ENCODE results near the gene TMA7. TPM values are rescaled to one million over a fixed set of nuclear protein-coding genes. Genes with fewer than 3 reads are reported as not detected.

The TMA7 gene
- polyA plus RNA-seq, 1 donor from 2014 or later: 1,747 TPM

DNA sequence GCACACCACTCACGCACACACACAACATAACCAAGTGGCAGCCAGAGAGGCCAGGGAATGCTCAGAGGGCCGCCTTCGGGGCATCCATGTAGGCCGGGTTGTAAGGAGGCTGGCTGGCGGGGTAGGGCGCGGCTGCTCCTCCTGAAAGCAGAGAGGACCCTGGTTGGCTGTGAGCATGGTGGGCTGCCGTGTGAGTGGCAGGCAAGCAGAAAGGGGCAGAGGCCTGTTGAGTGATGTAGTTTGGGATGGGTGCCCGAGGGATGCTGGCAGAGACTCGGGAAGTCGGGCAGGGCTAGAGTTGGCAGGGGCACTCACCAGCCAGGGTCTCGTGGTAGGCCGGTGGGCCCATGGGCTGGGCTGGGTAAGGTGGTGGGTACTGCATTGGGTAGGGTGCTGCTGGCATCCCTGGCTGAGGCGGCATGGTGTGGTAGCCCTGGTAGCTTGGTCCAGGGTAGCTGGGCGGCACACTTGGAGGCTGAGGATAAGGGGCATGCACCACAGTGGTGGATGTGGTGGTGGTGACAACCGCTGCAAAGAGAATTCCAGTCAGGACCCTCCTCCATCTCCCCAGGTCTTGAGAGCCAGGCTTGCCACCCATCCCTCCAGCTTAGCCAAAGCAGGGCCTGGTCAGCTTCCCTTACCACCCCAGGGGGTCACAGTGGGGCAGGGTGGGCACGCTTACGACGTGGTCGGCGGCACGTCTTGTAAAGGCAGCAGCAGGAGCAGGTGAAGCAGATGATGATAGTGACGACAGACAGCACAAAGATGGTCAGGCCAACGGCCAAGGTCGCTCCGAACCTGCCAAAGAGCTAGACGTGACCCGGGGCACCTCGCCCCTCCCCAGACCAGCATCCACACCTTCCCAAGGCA is 29.2 kb downstream of the TMA7 start:
- no peak overlapping the region for H2AFZ ChIP-seq (ENCODE audit: low read depth, low read length)
- H3K27ac ChIP-seq (ENCODE audit: low read length): no peak overlapping the region
- H3F3A ChIP-seq (ENCODE audit: insufficient read depth, low read length, poor library complexity, severe bottlenecking): no peaks in the 10 kb centered on the region
- H3K9me3 ChIP-seq (ENCODE audit: low read length): no peaks in the 10 kb centered on the region
- H3K79me2 ChIP-seq (replicated peaks; ENCODE audit: insufficient read depth, low read length): peaks cover 15% of the 10 kb centered on the region
- no peaks in the 10 kb centered on the region for H3K27me3 ChIP-seq (ENCODE audit: insufficient read depth, low read depth, low read length)
- TF ChIP-seq, protein P1, sequence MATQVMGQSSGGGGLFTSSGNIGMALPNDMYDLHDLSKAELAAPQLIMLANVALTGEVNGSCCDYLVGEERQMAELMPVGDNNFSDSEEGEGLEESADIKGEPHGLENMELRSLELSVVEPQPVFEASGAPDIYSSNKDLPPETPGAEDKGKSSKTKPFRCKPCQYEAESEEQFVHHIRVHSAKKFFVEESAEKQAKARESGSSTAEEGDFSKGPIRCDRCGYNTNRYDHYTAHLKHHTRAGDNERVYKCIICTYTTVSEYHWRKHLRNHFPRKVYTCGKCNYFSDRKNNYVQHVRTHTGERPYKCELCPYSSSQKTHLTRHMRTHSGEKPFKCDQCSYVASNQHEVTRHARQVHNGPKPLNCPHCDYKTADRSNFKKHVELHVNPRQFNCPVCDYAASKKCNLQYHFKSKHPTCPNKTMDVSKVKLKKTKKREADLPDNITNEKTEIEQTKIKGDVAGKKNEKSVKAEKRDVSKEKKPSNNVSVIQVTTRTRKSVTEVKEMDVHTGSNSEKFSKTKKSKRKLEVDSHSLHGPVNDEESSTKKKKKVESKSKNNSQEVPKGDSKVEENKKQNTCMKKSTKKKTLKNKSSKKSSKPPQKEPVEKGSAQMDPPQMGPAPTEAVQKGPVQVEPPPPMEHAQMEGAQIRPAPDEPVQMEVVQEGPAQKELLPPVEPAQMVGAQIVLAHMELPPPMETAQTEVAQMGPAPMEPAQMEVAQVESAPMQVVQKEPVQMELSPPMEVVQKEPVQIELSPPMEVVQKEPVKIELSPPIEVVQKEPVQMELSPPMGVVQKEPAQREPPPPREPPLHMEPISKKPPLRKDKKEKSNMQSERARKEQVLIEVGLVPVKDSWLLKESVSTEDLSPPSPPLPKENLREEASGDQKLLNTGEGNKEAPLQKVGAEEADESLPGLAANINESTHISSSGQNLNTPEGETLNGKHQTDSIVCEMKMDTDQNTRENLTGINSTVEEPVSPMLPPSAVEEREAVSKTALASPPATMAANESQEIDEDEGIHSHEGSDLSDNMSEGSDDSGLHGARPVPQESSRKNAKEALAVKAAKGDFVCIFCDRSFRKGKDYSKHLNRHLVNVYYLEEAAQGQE (IDR thresholded peaks at IDR 0.05; ENCODE audit: borderline replicate concordance): no peak
- TF ChIP-seq EP300 (conservative IDR thresholded peaks at IDR 0.05; ENCODE audit: poor library complexity, severe bottlenecking): no peak
- no peak for TF ChIP-seq MXI1 (conservative IDR thresholded peaks at IDR 0.05; ENCODE audit: poor library complexity, severe bottlenecking)
- no peak for TF ChIP-seq EZH2 (IDR thresholded peaks at IDR 0.05; ENCODE audit: borderline replicate concordance, insufficient read depth, low read length, poor library complexity, severe bottlenecking)
- TF ChIP-seq SMC3 (conservative IDR thresholded peaks at IDR 0.05; ENCODE audit: poor library complexity): no peak
- TF ChIP-seq, protein P2, sequence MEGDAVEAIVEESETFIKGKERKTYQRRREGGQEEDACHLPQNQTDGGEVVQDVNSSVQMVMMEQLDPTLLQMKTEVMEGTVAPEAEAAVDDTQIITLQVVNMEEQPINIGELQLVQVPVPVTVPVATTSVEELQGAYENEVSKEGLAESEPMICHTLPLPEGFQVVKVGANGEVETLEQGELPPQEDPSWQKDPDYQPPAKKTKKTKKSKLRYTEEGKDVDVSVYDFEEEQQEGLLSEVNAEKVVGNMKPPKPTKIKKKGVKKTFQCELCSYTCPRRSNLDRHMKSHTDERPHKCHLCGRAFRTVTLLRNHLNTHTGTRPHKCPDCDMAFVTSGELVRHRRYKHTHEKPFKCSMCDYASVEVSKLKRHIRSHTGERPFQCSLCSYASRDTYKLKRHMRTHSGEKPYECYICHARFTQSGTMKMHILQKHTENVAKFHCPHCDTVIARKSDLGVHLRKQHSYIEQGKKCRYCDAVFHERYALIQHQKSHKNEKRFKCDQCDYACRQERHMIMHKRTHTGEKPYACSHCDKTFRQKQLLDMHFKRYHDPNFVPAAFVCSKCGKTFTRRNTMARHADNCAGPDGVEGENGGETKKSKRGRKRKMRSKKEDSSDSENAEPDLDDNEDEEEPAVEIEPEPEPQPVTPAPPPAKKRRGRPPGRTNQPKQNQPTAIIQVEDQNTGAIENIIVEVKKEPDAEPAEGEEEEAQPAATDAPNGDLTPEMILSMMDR (IDR thresholded peaks at IDR 0.05; ENCODE audit: poor library complexity, severe bottlenecking): no peak
- TF ChIP-seq TAF1 (IDR thresholded peaks at IDR 0.05; ENCODE audit: low read depth): no peak
- no peak for TF ChIP-seq RAD21 (conservative IDR thresholded peaks at IDR 0.05)
- no peak for TF ChIP-seq POLR2AphosphoS5 (IDR thresholded peaks at IDR 0.05)
- H4K20me1 ChIP-seq (ENCODE audit: insufficient read depth): no peaks in the 10 kb centered on the region
- no peaks in the 10 kb centered on the region for H3K9me2 ChIP-seq (ENCODE audit: insufficient read depth, low read length)
- no peak overlapping the region for H3K9ac ChIP-seq (ENCODE audit: low read length)
- no peaks in the 10 kb centered on the region for H3K36me3 ChIP-seq (ENCODE audit: insufficient read depth, low read length)
- H3K4me2 ChIP-seq (ENCODE audit: low read length): no peak overlapping the region
- no peak overlapping the region for H3K4me3 ChIP-seq (ENCODE audit: low read length)

DNA sequence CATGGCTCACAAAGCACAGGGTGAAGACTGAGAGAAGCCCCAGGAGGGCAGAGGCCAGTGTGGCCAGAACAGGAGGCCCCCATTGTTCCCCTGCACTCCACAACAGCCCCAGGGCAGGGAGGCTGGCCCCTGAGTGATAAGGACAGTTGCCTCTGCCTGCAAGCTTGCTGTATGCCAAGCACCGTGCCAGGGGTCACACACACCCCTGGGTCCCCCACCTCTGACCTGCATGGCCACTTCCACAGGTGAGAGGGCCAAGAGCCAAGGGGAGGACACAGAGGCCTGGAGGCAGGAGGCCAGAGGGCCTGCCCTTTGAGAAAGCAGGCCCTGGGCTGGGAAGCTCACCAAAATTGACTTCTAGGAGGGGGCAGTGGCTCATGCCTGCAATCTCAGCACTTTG is 30.2 kb downstream of the TMA7 start:
- Histone ChIP-seq H3K9me2 (ENCODE audit: insufficient read depth, low read length) (no peaks in the 10 kb centered on the region), H3K36me3 (ENCODE audit: insufficient read depth, low read length) (no peaks in the 10 kb centered on the region), H3K79me2 (replicated peaks; ENCODE audit: insufficient read depth, low read length) (peaks cover 15% of the 10 kb centered on the region), H3F3A (ENCODE audit: insufficient read depth, low read length, poor library complexity, severe bottlenecking) (no peaks in the 10 kb centered on the region), H3K9me3 (ENCODE audit: low read length) (no peaks in the 10 kb centered on the region), H3K27ac (ENCODE audit: low read length) (no peak overlapping the region), H3K27me3 (ENCODE audit: insufficient read depth, low read depth, low read length) (no peaks in the 10 kb centered on the region), H3K4me2 (ENCODE audit: low read length) (no peak overlapping the region), H3K9ac (ENCODE audit: low read length) (no peak overlapping the region), H4K20me1 (ENCODE audit: insufficient read depth) (no peaks in the 10 kb centered on the region), H3K4me3 (ENCODE audit: low read length) (no peak overlapping the region), H2AFZ (ENCODE audit: low read depth, low read length) (no peak overlapping the region)
- TF ChIP-seq RAD21 (conservative IDR thresholded peaks at IDR 0.05): no peak
- TF ChIP-seq, protein P2 (IDR thresholded peaks at IDR 0.05; ENCODE audit: poor library complexity, severe bottlenecking): no peak
- no peak for TF ChIP-seq EZH2 (IDR thresholded peaks at IDR 0.05; ENCODE audit: borderline replicate concordance, insufficient read depth, low read length, poor library complexity, severe bottlenecking)
- no peak for TF ChIP-seq EP300 (conservative IDR thresholded peaks at IDR 0.05; ENCODE audit: poor library complexity, severe bottlenecking)
- TF ChIP-seq, protein P1 (IDR thresholded peaks at IDR 0.05; ENCODE audit: borderline replicate concordance): no peak
- no peak for TF ChIP-seq TAF1 (IDR thresholded peaks at IDR 0.05; ENCODE audit: low read depth)
- no peak for TF ChIP-seq POLR2AphosphoS5 (IDR thresholded peaks at IDR 0.05)
- no peak for TF ChIP-seq SMC3 (conservative IDR thresholded peaks at IDR 0.05; ENCODE audit: poor library complexity)
- TF ChIP-seq MXI1 (conservative IDR thresholded peaks at IDR 0.05; ENCODE audit: poor library complexity, severe bottlenecking): no peak

All from neural cell (in vitro differentiated cells).